GM18505 (cell line): ENCODE data around the gene JCAD.
"Not testable (repeated sequence)": the region's sequence is repeated elsewhere in the genome, so short reads cannot be mapped to it uniquely, and the experiment has no call there.

Source experiments
- ATAC-seq: cut with Tn5 transposase; IDR thresholded peaks from one replicate; pipeline ENCODE4 v1.9.1; 2021; ENCODE audit not compliant: unreplicated experiment
- POLR2A ChIP-seq: IDR thresholded peaks from 4 replicates; pipeline ENCODE4 v1.6.1; 2011; ENCODE audit warnings: borderline replicate concordance; ENCODE audit not compliant: insufficient read depth, insufficient read length; ENCODE audit errors: extremely low read depth

JCAD gene

DNA sequence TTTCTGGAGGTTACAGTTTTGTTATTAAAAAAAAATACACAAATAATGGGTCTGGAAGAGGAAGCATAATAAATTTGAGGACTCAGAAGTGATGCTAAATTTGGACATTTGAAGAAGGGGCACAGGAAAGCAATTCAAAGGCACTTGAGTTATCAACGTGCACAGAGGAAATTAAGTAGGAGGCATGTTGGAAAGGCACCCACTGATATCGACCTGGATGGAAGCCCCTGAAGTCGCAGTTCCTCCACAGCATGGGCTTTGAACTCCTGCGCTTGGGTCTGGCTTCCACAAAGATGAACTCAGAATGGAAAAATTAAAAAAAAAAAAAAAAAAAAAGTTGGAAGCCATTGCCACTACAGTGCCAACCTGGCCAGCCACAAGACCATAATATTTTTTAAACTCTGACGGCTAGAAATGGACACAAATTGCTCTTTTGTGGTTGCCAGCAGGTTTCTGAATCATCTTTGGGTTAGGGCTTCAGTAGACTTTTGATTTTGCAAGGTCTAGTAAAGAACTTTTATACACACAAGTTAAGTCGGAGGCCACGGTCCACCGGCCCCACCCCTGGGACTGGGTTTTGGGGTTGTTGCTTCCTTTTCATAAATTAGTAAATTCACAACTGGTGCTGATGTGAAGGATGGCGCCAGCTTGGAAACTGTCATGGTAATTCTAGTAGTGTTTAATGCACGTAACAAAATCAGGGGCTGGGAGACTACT is 21.6 kb downstream of the JCAD start:
- no peak for TF ChIP-seq POLR2A
- ATAC-seq: no peak

DNA sequence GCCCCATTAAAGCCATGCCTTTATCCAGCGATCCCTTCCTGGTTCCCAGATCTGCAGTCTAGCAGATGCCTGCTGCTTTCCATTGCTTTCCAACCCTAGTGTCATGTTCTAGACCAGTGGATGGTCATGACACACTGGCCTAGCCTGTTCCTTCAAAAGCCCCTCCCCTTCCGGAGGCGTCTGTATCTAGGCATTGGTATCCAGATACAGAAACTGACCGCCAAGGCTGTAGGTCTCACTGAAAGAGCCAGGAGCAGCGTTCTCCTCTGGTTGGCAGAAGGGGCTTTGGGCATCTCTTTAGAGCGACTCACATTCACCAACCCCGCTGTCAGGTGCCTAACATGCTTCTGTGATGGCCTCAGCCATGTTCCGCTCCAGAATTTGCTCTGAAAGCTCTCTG is 22.6 kb downstream of the JCAD start:
- no peak for TF ChIP-seq POLR2A
- ATAC-seq: no peak

DNA sequence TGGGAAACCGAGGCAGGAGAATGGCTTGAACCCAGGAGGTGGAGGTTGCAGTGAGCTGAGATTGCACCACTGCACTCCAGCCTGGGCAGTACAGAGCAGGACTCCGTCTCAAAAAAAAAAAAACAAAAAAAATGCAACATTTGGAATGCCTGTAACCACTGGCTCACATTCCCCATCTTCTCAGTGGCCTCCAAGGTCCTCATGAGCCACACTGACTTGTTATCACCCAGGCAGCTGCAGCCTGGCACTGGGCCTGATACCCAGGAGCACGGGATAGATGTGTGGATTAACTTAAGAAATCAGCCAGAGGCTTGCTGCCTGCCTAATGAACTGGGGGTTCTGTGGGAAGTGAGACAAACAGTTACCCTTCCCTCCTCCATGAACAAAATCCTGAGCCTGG is 23.0 kb downstream of the JCAD start:
- no peak for TF ChIP-seq POLR2A
- no peak for ATAC-seq

DNA sequence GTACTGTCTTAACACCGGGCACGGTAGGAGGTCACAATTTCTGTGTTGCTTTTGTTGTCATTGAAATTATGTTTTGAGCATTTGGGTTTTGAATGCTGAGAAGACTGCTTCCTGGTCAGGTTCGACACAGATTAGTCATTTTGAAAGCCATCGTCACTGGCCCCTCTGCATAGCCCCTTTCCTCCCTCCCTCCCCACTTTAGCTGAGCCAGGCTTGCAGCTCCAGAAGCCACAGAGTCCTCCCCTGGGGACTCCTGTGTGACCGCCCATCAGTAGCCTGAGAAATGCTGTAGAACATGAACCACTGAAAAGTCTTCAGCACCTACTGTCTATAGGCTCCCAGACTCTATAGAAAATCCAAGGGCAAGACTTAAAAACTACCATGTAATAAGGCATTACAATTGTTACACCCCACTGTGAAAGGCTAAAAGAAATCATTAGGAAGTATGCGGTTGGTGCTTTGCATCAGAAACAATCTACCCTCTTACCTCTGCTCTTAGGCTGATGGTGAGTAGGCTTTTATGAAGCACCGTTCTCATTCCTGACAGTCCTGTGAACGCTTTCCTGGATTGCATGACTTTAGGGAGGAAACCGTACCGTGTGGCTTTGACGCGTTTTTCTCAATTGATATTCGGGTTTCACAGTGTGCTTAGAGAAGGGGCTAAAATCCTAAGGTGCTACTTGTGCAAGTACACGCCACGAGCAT is 24.8 kb downstream of the JCAD start:
- no peak for TF ChIP-seq POLR2A
- peak; percentile 80 for ATAC-seq

DNA sequence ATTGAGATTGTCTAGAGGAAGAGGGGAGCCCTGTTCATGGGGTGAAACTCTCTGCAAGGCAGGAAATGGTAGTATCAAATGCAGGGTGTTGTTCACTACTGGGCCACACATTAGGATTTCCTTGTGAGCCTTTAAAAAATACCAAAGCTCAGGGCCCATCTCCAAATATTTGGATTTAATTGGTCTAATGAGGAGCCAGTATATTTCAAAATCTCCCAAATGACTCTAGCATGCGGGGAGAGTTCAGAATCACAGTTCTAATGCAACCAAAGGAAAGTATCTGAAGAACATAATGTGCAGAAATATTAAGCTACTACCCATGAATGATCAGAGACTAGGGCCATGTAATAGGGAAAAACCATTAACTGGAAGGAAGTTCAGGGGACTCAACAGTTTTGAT is 27.3 kb downstream of the JCAD start:
- TF ChIP-seq POLR2A: no peak
- no peak for ATAC-seq

DNA sequence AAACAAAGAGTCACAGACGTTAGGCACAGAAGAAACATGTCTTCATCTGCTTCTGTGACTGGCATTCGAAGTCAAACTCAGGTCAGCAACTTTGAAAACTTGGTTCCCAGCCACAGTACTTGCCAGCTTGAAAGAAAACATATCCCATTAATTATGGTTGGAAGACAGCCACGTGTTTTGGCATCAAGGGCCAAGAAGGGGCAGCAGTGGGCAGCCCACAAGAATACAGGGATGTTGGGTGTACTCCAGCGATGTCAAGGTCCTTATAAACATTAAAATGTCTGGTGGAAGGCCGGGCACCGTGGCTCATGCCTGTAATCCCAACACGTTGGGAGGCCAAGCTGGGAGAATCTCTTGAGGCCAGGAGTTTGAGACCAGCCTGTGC is 29.5 kb downstream of the JCAD start:
- ATAC-seq: no peak

DNA sequence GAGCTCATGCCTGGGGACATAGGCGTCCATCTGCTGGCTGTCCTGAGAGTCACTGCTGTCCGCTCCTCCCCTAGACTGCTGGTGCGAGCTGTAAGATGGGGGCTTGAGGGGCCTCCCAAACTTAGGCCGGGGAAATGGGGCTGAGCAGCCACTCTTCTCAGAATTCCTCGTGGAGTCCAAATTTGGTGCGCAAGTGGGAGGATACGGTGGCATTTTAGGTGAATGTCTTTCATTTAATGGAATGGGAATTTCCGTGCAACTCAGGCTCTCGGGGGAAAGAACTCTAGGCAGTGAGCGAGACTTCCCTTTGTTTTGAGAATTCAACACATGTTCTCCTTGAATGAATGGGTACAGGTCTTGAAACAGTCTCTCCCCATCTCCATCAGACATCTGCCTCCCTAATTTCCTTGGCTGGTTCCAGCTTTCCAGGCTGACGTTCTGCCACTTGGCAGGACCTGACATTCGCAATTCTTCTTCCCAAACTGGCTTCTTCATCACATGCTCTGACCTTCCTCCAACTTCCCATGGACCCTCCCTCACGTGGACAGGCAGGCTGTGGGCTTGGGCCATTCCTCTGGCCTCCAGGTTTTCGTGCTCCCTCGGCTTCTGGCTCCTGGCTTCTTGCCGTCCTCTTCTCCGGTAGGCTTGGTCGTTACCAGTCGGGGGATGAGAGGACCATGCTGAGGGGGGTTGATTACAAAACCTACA is 30.1 kb downstream of the JCAD start:
- ATAC-seq: no peak
- TF ChIP-seq POLR2A: no peak

More for the DNA sequence above, 29.5 kb downstream of the JCAD start:
- no peak for TF ChIP-seq POLR2A

DNA sequence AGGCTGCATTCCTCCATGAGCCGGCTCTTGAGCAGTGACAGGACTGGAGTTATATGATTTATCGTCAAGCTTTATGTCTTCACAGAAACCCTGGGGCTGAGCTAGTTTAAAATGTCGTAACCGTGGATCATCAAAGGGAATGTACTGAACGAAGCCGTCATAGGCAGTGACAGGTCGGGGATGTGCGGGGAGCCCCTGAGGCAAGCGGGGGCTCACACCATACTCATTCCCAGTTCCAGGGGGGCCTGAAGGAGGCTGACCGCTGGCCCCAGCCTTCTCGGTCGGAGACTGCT is 30.7 kb downstream of the JCAD start:
- no peak for TF ChIP-seq POLR2A

DNA sequence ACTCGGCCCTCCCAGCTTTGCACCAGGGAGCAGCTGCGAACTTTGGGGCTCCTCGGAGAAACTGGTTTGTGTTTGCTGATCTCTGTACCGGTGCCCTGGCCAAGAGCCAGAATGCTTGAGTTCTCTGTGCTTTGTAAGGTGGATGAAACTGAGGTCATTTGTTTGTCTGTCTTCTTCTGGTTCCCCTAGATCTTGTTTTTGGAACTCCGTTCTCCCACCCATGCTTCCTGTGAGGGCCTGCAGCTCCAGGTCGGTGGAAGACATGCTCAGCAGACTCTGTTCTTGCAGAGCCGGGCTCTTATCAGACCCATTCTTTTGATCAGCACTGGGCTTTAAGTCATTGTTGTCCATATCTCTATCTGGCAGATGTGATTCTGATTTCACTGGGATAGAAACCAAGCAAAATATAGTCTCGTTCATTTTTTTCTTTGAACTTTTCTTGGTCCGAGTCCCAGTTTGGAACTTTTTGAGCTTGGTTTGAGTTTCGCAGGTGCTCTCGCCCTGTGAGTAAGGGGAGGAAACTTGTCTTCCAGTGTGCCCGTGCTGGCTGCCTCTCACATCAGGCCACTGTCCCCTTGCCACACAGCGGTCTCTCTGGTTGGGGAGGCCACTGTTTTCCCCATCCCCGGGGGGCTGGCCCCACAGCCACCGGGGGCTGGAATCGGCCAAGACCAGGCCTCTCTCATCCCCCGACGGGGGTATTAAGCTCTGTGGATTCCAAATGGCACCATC is 31.2 kb downstream of the JCAD start:
- ATAC-seq: no peak
- no peak for TF ChIP-seq POLR2A

More for the DNA sequence above, 30.7 kb downstream of the JCAD start:
- ATAC-seq: no peak

DNA sequence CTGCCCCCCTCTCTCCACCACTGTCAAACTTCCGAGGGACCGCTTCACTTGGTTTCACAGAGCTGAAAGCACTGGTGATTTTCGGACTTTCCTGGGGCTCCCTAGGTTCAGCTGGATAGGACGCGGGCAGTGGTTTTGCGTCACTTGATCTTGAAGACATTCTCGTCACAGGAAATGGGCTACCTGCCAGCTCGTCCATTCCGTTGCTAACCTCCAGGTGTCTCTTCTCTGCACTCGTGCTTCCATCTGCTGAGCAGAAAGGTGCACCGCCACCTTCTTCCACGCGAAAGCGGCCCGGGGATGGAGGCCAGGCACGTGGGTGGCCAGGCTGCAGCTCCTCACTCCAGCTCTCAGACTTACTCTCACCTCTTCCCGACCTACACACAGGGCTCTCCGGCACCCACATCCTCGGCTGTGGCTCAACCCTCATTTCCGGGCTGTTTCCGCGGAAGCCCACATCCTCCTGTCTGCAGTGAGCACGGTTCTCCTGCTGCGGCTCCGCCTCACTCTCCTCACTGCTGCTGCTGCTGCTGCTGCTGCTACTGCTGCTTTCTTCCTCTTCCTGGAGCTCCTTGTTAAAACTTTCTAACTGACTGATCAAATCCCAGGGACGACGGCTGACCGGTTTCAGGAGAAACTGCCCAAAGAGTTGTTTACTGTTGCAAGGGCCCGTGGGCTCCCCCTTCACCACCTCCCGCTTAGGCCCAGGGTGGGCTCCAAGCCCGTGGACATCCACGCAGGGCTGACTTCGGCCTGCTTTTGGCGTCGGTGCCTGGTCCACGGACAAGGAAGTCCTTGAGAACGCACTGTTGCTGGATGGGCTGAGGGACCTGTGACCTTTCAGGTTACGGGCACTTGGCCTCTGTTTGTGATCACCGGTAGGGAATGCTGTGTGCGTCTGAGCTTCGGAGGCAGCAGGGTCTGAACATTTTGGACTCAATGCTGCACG is 32.1 kb downstream of the JCAD start:
- no peak for TF ChIP-seq POLR2A
- peak; percentile 94 for ATAC-seq

DNA sequence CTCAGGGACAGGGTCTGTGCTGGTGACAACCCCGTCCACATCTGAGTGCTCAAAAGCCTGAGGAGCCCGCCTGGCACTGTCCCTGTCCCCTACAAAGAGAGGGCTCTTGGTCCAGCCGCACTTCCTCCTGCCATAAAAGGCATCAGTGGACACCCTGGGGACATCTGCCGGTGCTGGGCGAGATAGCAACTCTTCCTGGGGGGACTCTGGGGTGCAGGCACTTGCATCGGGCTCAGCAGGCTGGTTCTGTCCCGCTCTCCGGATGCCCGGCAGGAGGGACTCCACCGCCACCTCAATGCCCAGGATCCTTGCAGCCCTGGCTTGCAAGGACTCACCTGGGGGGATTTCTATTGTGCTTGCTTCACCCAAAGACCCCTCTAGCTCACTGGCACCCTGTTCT is 32.8 kb downstream of the JCAD start:
- no peak for TF ChIP-seq POLR2A
- ATAC-seq: no peak

DNA sequence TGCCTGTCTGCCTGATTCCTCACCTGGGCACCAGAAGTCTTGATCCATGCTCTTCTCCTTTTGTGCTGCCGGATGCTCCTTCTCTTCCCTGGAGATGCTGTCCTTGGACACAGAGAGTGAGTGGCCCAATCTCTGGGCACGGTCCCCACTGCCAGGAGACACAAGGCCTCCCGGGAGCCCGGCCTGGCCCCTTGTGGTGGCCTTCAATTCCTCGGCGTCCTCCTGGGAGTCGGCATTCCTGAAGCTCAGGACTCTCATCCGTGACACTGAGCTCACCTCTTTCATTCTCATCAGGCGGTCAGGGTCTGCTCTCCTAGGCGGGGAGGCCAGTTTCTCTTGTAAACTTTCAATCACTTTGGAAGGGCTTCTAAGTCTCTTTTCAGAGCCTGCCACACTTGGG is 33.3 kb downstream of the JCAD start:
- no peak for ATAC-seq
- no peak for TF ChIP-seq POLR2A

DNA sequence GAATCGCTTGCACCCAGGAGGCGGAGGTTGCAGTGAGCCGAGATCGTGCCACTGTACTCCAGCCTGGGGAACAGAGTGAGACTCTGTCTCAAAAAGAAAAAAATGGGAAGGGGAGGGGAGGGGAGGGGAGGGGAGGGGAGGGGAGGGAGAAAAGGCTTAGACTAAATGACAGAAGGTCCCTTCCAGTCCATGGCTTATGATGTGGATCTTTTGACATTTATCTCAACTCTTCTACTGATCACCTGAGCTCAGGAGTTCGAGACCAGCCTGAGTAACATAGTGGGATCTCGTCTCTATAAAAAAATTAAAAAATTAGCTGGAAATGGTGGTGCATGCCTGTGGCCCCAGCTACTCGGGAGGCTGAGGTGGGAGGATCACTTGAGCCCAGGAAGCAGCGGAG is 34.0 kb downstream of the JCAD start:
- not testable (repeated sequence) for ATAC-seq
